GM21381 (cell line): ENCODE data around the gene CAD.

ENCODE experiments used
- ATAC-seq: cut with Tn5 transposase; IDR thresholded peaks from one replicate; pipeline ENCODE4 v1.9.1; 2021; ENCODE audit warnings: mild to moderate bottlenecking, moderate library complexity; ENCODE audit not compliant: unreplicated experiment

The CAD gene

DNA sequence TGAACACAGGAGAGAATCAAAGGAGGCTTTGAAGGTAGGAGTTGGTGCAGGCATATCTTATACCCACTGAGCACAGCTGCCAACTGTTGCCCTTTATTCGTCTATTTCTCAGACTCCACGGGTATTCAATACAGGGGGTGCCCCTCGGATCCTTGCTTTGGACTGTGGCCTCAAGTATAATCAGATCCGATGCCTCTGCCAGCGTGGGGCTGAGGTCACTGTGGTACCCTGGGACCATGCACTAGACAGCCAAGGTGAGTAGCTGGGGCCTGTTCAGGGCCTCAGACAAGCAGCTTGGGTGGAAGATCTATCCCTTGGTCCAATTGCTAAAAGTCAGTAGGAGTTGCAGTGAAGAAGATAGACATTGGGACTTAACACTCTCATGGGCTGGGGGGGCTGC lies 5.2 kb downstream of the CAD start:
- no peak for ATAC-seq

GRCh38 chr2:27223416-27223815 lies 6.2 kb downstream of the CAD start:
- no peak for ATAC-seq

GRCh38 chr2:27225526-27225925 lies 8.4 kb downstream of the CAD start:
- ATAC-seq, result no peak

GRCh38 chr2:27227501-27227900 lies 10.3 kb downstream of the CAD start:
- no peak for ATAC-seq

- no peak for ATAC-seq
Measured at GRCh38 chr2:27231921-27232320, 14.8 kb downstream of the CAD start.

DNA sequence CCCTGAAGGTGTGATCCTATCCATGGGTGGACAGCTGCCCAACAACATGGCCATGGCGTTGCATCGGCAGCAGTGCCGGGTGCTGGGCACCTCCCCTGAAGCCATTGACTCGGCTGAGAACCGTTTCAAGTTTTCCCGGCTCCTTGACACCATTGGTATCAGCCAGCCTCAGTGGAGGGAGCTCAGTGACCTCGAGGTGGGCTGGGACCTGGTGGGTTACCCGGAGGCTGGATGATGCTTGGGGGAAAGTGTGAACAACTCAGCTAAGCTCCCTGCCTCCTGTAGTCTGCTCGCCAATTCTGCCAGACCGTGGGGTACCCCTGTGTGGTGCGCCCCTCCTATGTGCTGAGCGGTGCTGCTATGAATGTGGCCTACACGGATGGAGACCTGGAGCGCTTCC lies 16.2 kb downstream of the CAD start:
- no peak for ATAC-seq

- no peak for ATAC-seq
Measured at GRCh38 chr2:27236136-27236535, 19.0 kb downstream of the CAD start.

GRCh38 chr2:27236626-27237025 lies 19.5 kb downstream of the CAD start:
- ATAC-seq, result no peak

DNA sequence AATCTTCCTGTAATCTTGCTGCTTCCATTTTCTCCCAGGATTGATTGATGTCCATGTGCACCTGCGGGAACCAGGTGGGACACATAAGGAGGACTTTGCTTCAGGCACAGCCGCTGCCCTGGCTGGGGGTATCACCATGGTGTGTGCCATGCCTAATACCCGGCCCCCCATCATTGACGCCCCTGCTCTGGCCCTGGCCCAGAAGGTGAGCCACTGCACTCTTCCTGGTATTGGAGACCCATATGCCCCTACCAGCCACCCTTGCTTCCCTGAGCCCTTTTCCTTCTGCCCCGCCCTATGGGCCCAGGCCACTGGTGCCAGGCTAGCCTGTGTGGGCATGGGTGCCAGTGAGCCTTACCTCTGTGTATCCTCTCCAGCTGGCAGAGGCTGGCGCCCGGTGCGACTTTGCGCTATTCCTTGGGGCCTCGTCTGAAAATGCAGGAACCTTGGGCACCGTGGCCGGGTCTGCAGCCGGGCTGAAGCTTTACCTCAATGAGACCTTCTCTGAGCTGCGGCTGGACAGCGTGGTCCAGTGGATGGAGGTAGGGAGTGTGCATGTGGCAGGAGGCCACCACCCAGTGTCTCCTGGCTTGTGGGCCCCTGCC lies 20.3 kb downstream of the CAD start:
- ATAC-seq, result no peak

- ATAC-seq, result no peak
Measured at GRCh38 chr2:27238976-27239375, 21.8 kb downstream of the CAD start.

GRCh38 chr2:27240406-27240805 lies 23.2 kb downstream of the CAD start:
- no peak for ATAC-seq

- ATAC-seq, result no peak
Measured at GRCh38 chr2:27241761-27242613, 24.8 kb downstream of the CAD start.

DNA sequence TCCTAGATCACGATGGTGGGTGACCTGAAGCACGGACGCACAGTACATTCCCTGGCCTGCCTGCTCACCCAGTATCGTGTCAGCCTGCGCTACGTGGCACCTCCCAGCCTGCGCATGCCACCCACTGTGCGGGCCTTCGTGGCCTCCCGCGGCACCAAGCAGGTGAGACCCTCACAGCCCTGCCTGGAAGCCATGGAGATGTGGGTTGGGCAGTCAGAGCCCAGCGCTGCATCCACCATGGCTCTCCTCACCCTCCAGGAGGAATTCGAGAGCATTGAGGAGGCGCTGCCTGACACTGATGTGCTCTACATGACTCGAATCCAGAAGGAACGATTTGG lies 25.4 kb downstream of the CAD start:
- no peak for ATAC-seq

DNA sequence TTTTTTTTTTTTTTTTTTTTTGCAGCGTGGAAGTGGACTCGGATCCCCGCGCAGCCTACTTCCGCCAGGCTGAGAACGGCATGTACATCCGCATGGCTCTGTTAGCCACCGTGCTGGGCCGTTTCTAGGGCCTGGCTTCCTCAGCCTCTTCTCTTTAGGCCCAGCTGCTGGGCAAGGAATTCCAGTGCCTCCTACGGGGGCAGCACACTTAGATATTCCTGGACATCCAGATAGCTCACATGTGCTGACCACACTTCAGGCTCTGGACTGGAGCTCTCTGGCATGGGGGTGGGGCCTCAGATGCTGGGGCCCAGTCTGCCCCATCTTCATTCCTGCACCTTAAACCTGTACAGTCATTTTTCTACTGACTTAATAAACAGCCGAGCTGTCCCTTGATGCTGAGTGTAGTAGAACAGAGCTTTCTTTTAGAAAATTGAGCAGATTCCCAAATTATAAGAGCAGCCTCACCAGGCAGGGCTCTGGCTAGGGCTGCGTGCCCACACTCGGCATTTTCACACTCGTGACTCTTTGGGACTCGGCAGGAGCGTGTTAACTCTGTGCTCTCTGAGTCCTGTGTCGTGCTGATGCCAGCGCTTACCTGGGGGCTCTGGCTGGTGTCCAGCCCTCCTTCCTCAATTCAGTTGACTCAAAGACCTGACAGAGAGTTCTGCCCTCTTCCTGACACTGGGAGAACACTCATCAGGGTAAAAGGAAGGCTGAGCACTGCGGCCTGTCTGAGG lies 26.4 kb downstream of the CAD start:
- ATAC-seq, result no peak

- ATAC-seq, result no peak
Measured at GRCh38 chr2:27245116-27245515, 27.9 kb downstream of the CAD start.

- ATAC-seq, result no peak
Measured at GRCh38 chr2:27245626-27246025, 28.5 kb downstream of the CAD start.

- no peak for ATAC-seq
Measured at GRCh38 chr2:27247893-27248292, 30.7 kb downstream of the CAD start.

DNA sequence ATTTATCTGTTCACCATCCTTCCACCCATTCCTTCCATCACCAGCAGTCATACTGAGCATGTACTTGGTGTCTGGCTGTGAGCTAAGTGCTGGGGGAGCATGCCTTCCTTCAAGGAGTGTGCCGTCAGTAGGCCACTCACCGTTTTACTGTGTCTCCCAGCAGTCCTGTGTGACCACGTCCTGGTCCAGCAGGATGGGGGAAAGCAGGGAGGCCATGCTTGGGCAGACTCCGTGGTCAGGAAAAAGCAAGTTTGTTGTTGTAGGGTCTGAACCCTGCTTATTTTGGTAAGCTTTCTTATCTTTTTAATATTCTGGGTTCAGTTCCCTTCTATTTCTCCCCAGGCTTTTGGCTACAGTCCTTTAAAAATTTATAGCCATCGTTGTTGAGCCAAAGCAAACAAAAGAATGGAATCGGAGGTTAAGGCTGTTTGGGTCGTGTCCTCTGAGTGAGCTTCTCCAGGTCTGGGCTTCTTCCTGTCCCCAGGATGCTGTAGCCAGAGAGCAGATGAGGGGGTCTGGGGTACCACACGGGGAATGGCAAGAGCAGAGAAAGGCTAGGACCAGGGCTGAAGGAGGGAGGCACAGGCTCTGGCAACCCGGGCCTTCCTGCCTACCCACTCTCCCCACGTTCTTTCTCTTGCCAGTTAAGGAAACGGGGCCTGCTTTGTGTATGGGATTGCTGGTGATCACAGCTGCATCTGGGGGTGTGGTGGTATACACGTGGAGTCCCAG lies 32.2 kb downstream of the CAD start:
- ATAC-seq, result no peak

DNA sequence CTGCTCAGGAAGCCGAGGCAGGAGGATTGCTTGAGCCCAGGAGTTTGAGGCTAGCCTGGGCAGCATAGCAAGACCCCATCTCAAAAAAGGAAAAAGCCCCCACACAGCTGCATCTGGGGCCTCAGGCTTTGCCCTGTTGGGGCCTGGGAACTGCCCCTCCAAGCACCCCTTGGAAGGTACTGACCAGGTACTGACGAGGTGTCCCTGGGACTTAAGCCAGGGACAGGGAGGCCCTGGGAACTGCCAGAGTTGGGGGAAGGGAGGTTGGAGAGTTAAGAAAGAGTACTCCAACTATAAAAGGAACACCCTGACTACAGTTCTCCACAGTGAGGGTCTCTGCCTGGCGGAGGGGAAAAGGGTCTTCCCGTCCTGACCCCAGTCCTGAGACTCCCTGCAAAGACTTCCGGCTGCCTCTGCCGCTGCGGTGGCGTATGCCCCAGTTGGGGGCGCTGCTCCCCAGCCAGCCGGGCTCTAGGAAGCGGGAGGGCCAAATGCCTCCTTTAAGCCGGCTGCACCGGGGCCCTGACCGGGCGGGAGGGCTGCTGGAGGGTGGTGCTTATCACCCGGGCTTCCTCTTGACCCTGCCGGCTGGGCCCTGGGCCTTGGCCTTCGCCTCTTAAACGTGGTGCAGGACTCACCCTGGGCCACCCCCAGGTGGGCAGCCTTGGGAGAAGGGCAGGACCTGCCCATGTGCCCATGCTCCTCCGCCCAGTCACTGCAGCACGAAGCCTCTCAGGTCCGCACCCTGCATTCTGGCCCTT lies 32.9 kb downstream of the CAD start:
- no peak for ATAC-seq

DNA sequence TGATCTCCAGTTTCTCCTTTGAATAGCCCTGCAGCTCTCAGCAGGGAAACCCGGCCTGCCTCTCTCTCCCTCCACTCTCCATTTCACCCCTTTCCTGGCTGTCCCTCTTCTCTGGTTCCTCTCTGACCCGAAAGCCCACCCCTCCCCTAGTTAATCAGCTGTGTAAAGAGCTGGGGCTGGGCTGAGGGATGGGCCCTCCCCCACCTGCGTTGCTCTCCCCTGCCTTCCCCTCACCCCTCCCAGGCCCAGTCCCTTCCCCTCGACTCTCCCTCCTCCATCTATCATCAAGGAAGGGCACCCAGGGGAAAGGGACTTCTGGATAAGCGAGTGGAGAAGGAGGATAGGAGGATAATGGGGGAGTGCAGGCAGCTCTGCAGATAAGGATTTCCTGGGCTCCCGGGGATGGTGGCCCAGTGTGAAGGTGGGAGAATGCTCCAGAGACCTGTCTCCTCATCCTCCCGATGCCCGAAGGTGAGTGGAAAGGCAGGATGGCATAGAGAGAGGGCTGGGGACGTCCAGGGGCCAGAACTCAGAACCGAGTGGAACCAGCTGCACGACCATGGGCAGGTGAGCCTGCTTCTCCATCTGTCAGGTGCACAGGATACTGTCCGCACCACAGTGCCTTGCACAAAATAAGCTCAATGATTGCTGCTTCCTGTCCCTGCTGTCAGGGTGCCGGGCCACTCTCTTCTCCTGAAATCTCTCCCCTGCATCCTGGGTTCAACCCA lies 33.6 kb downstream of the CAD start:
- ATAC-seq, result no peak
